ENCODE measurements around the gene ZNF777. TPM values are rescaled to one million over a fixed set of nuclear protein-coding genes. Genes with fewer than 3 reads are reported as not detected.

ZNF777 gene
- 12.8 and 14.0 TPM in 2 replicates for total RNA-seq

DNA sequence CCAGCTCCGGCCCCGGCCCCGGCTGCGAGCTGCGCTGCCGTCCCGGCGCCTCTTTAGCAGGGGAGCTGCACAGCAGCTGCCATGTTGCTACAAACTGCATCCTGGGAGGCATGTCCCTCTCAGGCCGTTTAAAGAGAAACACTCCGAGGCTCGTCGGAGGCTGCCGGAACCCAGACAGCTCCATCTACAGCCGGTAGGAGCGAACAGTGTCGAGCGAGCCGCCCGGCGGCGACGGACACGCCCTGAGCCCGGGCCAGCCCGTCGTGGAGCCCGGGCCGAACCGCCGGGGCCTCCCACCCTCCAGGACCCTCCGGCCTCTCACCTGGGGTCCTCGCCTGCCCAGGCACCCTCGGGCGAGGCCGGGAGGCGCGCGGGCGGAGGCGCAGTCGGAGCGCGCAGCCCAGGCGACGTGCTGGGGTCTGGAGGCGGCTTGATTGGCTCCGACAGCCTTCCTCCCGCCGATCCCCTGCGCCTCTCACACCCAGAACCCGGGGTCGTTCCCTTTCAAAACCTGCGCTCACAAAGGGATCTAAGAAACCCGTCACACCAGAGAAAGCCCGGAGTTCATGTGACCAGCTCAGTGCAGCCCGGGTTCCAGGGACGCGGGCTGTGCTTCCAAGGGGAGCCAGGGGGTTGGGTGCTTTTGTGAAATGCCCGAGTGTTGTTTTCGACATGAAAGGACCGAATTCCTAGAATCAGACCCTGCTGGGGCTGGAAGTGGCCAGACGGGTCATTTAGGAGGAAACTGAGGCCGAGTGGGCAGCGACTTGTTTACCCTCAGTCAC is at the start of gene ZNF777:
TSS of gene ZNF777 (minus strand) at position 570 of the 785 bp plus-strand sequence. CDS start 5,040 bp downstream, outside the sequence.

DNA sequence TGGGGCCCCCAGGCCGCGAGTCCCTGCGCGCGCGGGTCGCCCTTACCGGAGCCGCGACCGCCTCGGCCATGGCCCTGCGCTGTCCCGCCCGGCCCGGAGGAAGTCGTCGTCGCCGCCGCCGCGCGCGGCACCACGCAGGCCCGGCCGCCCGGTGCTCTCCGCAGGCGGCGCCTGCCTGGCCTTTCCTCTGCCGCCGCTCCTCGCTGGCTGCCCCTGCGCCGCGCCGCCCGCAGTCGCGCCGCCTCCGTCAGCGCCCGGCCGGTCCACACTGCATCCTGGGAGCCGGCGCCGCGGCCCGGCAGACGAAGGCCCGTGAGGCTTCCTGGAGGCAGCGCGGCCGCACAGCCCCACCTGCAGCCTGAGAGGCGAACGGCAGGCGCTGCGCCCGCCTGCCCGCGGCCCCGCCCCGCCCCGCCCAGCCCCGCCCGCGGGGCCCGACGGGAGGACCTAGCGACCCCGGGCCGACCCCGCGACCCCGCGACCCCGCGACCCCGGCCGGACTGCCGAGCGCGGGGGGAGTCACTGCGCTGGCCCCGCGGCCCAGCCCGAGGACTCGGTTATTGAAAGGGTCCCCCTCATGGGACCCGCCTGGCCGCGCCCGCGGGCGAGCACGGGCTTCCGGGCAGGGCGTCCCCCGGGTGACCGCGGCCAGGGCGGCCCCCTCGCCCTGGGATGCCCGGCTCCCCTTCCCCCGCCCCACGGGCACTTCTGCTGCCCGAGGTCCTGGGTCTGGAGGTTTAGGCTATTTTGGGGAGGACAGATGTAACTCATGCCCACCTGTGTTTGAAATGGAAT is 36.8 kb upstream of the ZNF777 start, which contains the start of gene ZNF746:
TSS of gene ZNF746 (minus strand) at position 343 of the 795 bp plus-strand sequence. CDS start at position 70, 273 bp downstream.

Other genes with a start within 250 kb of the ZNF777 start
- 3.0 and 5.4 TPM in 2 replicates for gene ZNF212, start 221.4 kb downstream of the ZNF777 start, total RNA-seq
- gene ZNF783, start 198.9 kb downstream of the ZNF777 start, total RNA-seq = 5.5 and 10.6 TPM in 2 replicates
- gene ZNF746, start 36.7 kb upstream of the ZNF777 start, total RNA-seq = 9.4 and 17.9 TPM in 2 replicates